A673 (cell line): ENCODE data around the gene GPC6. TPM values are rescaled to one million over a fixed set of nuclear protein-coding genes. Genes with fewer than 3 reads are reported as not detected.

ENCODE experiments used
- BruUV-seq: library from RNA; stranded (reverse); fragments of 400-500 nt; replicated peaks from 2 replicates; lab custom pipeline; 2021; lab: Mats Ljungman, UMichigan
- CTCF ChIA-PET: fragments of 300-600 bp; sonication (Branson Sonifier 250); formaldehyde crosslinking; loops from one replicate; lab custom pipeline; 2022; ENCODE audit warnings: antibody characterized with exemption; lab: Charles Lee
- POLR2A ChIA-PET: fragments of 300-600 bp; sonication (Branson Sonifier 250); formaldehyde crosslinking; loops from one replicate; lab custom pipeline; 2022; ENCODE audit warnings: antibody characterized with exemption; ENCODE audit not compliant: low non-redundant PET; lab: Charles Lee
- DNase-seq: peaks from one replicate; pipeline ENCODE4 v3.0.0-alpha.2; 2015; ENCODE audit warnings: low spot score
- H3K27ac ChIP-seq: fragments of 200-600 bp; sonication (generic); 2 replicates; pipeline ENCODE4 v1.5.1; 2016; ENCODE audit warnings: mixed run types, low read depth, mild to moderate bottlenecking, mixed read lengths, antibody characterized with exemption, low read length; ENCODE audit not compliant: poor library complexity, severe bottlenecking
- H3K27me3 ChIP-seq: fragments of 200-600 bp; sonication (generic); replicated peaks from 2 replicates; pipeline ENCODE4 v1.6.1; 2017; ENCODE audit warnings: mixed run types, low read depth, mild to moderate bottlenecking, mixed read lengths, antibody characterized with exemption, low read length; ENCODE audit not compliant: insufficient read depth, poor library complexity
- H3K36me3 ChIP-seq: fragments of 200-600 bp; sonication (generic); 2 replicates; pipeline ENCODE4 v1.6.1; 2016; ENCODE audit warnings: mixed run types, mild to moderate bottlenecking, mixed read lengths, antibody characterized with exemption, low read length; ENCODE audit not compliant: insufficient read depth, poor library complexity, severe bottlenecking
- H3K4me1 ChIP-seq: fragments of 200-600 bp; sonication (generic); 2 replicates; pipeline ENCODE4 v1.6.1; 2017; ENCODE audit warnings: mixed run types, mild to moderate bottlenecking, mixed read lengths, antibody characterized with exemption, low read length; ENCODE audit not compliant: insufficient read depth, poor library complexity, severe bottlenecking
- H3K4me3 ChIP-seq: fragments of 200-600 bp; sonication (generic); 2 replicates; pipeline ENCODE4 v1.5.1; 2016; ENCODE audit warnings: low read depth, mixed run types, mild to moderate bottlenecking, mixed read lengths, low read length; ENCODE audit not compliant: poor library complexity, severe bottlenecking
- H3K9me3 ChIP-seq: fragments of 200-600 bp; sonication (generic); 2 replicates; pipeline ENCODE4 v1.6.1; 2016; ENCODE audit warnings: mixed run types, low read depth, mild to moderate bottlenecking, mixed read lengths, antibody characterized with exemption, low read length; ENCODE audit not compliant: poor library complexity, severe bottlenecking
- CTCF ChIP-seq: fragments of 300-800, 200-600 bp; sonication (generic); conservative IDR thresholded peaks from 2 replicates; pipeline ENCODE4 v1.5.1; 2017; ENCODE audit warnings: low read depth, mild to moderate bottlenecking, antibody characterized with exemption, low read length, moderate library complexity, mixed read lengths
- EZH2 ChIP-seq: fragments of 200-600 bp; sonication (generic); IDR thresholded peaks from 2 replicates; pipeline ENCODE4 v1.6.1; 2017; ENCODE audit warnings: borderline replicate concordance, low read depth, mild to moderate bottlenecking, mixed read lengths, antibody characterized with exemption, low read length; ENCODE audit not compliant: poor library complexity, severe bottlenecking
- intact Hi-C: fragments of 100-400 bp; cut with micrococcal nuclease; formaldehyde crosslinking; loops from one replicate; pipeline ENCODE4 v1.10.0; 2022; ENCODE audit not compliant: unreplicated experiment
- total RNA-seq: library from RNA; stranded (reverse); gene quantifications from 2 replicates; pipeline ENCODE4 v1.2.3, GENCODE V29; 2021

Gene GPC6
- total RNA-seq, 1 experiment from 2014 or later, result 23.3 TPM

GRCh38 chr13:93522501-93522900 lies 295.9 kb downstream of the GPC6 start:
- Histone ChIP-seq H3K9me3 (no peaks in the 10 kb centered on the region), H3K27ac (no peak overlapping the region), H3K36me3 (no peaks in the 10 kb centered on the region), H3K27me3 (no peaks in the 10 kb centered on the region), H3K4me3 (no peak overlapping the region), H3K4me1 (peaks cover 15% of the 10 kb centered on the region)
- no peak for DNase-seq
- CTCF ChIA-PET, result no interaction called here
- TF ChIP-seq CTCF (no peak), EZH2 (no peak)
- POLR2A ChIA-PET, result no interaction called here
- BruUV-seq, result no TSS peak
- intact Hi-C loops, result no loop called here

GRCh38 chr13:93525087-93525486 lies 298.5 kb downstream of the GPC6 start:
- Histone ChIP-seq H3K4me1 (peaks cover 15% of the 10 kb centered on the region), H3K27ac (no peak overlapping the region), H3K9me3 (no peaks in the 10 kb centered on the region), H3K36me3 (no peaks in the 10 kb centered on the region), H3K27me3 (no peaks in the 10 kb centered on the region), H3K4me3 (no peak overlapping the region)
- DNase-seq, result no peak
- TF ChIP-seq CTCF, result no peak
- TF ChIP-seq EZH2, result no peak
- no TSS peak for BruUV-seq
- ChIA-PET POLR2A (no interaction called here), CTCF (no interaction called here)
- intact Hi-C loops, result no loop called here

- no peak for DNase-seq
- H3K4me3 ChIP-seq, result no peak overlapping the region
- ChIA-PET CTCF (no interaction called here), POLR2A (no interaction called here)
- no peaks in the 10 kb centered on the region for H3K9me3 ChIP-seq
- H3K27me3 ChIP-seq, result no peaks in the 10 kb centered on the region
- peaks cover 8% of the 10 kb centered on the region for H3K4me1 ChIP-seq
- H3K36me3 ChIP-seq, result no peaks in the 10 kb centered on the region
- no TSS peak for BruUV-seq
- intact Hi-C loops, result no loop called here
- no peak overlapping the region for H3K27ac ChIP-seq
- TF ChIP-seq CTCF (no peak), EZH2 (no peak)
Measured at GRCh38 chr13:93527748-93528297, 301.2 kb downstream of the GPC6 start.
